HG03025 (cell line): ENCODE data around the gene ACP4.
A peak's percentile ranks its signal among the peaks of the same experiment; 100 is the strongest.

Source experiments
- ATAC-seq: cut with Tn5 transposase; IDR thresholded peaks from one replicate; pipeline ENCODE4 v1.9.1; 2021; ENCODE audit warnings: mild to moderate bottlenecking, moderate library complexity; ENCODE audit not compliant: unreplicated experiment, low FRiP score

ACP4 gene

DNA sequence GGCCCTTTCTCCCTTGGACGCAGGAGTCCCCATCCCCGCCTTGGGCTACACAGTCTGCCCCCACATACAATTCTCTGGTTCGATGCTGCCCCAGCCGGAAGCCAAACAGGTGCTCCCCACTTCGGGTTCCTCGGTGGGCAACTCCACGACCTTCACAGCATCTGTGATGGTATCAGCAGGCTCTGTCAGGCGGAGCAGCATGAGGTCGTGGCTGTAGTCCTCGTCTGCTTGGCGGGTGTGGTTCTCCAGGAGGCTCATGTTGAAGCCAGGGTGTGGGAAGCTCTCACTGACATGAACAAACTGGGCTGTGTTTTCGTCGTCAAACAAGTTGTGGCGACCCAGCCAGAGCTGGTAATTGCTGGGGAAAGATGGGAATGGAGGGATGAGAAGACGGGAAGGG is 29.9 kb downstream of the ACP4 start:
- ATAC-seq, result no peak

GRCh38 chr19:50820549-50821247 is 30.5 kb downstream of the ACP4 start:
- no peak for ATAC-seq

DNA sequence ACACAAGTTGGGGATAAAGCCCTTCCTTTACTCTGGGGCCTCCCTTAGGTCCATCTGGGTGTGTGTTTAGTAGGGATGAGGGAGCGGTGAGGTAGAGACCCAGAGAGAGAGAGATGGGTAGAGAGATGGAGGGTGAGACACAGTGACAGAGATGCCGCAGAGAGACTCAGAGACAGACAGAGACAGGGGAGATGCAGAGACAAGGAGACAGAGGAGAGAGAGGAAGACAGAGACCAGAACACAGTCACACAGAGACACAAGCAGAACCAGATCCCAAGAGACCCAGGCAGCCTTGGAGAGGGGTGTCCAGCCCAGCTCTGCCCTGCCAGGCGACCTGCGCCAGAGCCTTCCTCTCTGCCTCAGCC is 31.0 kb downstream of the ACP4 start:
- no peak for ATAC-seq

DNA sequence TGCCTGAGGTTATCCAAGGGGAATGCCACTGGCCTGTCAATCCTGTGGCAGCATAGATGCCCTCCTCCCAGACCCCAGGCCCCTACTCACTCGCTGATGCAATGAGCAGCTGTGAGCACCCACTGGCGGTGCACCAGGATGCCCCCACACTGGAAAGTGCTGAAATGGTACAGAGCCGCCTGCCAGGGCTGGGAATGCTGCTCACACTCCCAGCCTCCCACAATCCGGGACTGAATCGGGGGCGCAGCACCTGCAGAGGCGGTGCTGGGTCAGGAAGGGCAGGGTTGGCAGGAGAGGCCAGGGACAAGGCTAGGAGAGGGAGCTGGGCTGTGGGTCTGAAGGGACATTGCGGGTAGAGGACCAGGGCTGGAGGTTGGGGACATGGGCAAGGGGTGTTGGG is 31.4 kb downstream of the ACP4 start:
- ATAC-seq, result no peak

DNA sequence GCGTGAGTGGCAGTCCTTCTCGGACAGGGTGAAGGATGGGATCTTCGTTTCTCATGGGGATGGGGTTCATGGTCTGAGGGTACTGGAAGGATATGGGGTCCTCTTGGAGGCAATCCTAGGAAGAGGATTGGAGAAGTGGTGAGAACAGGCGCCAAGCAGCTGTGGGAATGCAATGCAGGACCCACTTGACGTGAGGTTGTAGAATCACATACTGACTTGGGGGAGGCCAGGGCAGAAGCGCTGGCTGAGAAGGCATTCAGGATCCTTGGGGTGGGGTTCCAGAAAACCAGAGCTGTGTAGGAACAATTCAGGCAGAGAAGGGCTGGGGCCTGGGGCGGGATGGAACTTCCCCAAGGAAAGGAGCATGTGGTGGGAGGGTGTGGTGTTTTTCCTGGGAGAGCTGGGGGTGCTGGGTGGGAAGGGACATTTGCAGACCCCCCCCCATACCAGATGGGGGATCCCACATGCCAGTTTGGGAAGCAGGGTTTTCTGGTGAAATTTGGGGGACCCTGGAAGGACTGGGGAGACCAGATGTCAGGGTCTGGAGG is 32.5 kb downstream of the ACP4 start:
- no peak for ATAC-seq

- no peak for ATAC-seq
Observed at GRCh38 chr19:50823389-50824042, 33.3 kb downstream of the ACP4 start, which contains the start of gene KLK1. KLK1 (minus strand) TSS chr19:50823787; CDS start chr19:50823748, 39 bp downstream.

DNA sequence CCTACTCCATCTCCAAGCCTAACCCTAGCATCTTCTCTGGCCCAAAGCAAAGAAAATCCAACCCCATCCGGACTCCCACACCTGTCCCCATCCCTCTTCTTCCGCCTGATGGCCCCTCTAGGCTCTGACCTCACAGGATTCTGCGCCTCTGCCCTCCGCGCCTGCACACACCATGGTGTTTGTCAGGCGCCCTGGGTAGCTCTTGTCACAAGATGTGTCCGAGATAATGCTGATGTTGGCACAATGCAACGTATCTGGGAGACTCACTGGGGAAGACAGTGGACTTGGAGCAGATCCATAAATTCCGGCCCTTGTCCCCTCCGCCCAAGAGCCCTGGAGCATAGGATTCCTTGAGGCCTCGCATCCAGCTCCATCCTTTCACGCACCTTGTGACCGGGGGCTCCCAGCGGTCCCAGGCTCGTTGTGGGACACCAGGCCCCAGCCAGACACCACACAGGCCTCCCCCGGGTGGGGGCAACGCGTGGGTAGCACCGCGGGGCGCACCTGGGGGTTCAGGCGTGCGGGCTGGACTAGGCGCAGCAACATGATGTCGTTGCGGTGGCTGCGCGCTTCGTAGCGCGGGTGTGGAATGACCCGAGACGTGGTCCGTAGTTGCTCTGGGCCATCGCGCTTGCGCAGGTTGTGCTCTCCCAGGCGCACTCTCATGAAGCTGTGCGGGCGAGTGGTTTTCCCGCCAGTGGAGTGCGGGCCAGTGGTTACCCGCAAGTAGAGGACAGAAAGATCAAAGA is 36.5 kb downstream of the ACP4 start:
- no peak for ATAC-seq

GRCh38 chr19:50827476-50827875 is 37.3 kb downstream of the ACP4 start:
- no peak for ATAC-seq

GRCh38 chr19:50829801-50830200 is 39.6 kb downstream of the ACP4 start:
- ATAC-seq, result no peak

- no peak for ATAC-seq
Observed at GRCh38 chr19:50830266-50831025, 40.2 kb downstream of the ACP4 start.

GRCh38 chr19:50831026-50831396 is 40.8 kb downstream of the ACP4 start:
- no peak for ATAC-seq

- ATAC-seq, result no peak
Observed at GRCh38 chr19:50832666-50833065, 42.5 kb downstream of the ACP4 start.

DNA sequence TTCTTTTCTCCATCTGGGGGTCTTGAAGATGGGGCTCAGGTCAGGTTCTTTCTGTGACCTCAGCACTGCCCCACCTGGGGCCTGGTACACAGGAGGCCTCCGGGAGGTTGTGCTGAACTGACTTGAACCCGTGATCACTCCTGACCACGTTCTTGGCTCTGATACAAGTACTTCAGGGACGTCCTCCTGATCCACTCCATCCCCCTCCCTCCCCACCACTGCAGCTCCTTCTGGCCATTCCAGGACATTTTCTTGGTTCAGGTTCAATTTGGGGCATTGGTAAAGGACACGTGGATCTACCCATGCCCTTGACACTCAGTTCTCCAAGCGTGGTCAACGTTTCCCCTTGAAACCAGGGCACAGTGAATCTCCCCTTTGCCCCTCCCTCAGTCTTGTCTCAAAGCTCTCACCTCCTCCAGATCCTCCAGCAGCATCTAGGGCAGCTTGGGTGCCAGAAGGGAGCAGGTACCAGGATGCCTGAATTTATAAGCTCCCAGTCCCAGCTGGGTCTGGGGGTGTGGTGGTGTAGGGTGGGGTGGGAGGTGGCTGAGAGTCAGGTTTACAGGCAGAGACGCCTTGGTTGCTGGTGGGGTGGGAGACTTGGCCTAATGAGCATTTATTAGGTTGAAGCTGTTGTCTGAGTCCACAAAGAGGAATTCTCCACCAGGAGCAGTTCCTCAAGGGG is 43.0 kb downstream of the ACP4 start, which contains the start of gene KLK15:
KLK15 (minus strand) TSS at position 458 of the 685 bp plus-strand sequence. CDS start 2,082 bp downstream, outside the sequence.
- no peak for ATAC-seq

DNA sequence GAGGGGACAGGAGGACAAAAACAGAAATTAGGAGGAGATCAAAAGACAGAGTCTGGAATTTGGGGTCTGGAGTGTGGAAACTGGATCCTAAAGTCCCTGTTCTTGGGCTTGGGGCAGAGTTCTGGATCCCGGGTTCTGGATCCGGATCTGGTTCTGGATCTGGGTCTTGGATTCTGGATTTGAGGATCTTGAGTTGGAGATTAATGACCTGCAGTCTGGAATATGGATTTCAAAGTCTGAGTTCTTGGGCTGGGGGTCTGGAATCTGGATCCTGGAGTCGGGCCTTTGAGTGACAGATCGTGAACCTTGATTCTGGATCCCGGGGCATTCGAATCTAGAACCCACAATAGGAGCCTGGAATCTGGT is 43.6 kb downstream of the ACP4 start:
- no peak for ATAC-seq

DNA sequence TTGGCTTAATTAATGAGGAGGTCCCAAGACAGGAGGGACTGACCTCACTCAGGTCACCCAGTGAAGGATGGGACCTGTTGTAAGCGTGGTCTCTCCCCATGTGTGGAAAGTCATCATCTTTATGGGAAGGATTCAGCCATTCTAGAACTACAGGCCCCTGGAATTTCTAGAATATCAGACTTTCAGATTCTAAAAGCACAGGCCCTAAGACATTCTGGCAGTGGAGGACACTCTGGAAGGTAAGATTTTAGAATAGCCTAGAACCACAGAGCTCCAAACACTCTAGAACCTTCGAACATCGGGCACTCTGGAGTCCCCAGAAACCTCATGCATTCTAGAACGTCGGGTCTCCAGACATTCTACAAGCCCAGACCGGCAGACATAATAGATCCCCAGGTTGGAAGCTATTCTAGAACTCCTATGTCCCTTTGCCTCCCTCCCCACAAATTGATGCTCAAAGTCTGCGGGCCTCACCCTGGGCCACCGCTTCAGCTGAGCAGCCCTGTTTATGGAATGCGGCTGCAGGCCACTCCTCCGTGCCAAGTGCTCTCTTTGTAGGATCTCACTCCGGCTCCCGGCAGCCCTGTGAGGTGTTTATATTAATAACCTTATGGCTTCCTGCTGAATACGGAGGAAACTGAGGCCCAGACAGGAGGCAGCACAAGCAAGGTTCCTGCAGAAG is 45.0 kb downstream of the ACP4 start:
- ATAC-seq, result no peak

DNA sequence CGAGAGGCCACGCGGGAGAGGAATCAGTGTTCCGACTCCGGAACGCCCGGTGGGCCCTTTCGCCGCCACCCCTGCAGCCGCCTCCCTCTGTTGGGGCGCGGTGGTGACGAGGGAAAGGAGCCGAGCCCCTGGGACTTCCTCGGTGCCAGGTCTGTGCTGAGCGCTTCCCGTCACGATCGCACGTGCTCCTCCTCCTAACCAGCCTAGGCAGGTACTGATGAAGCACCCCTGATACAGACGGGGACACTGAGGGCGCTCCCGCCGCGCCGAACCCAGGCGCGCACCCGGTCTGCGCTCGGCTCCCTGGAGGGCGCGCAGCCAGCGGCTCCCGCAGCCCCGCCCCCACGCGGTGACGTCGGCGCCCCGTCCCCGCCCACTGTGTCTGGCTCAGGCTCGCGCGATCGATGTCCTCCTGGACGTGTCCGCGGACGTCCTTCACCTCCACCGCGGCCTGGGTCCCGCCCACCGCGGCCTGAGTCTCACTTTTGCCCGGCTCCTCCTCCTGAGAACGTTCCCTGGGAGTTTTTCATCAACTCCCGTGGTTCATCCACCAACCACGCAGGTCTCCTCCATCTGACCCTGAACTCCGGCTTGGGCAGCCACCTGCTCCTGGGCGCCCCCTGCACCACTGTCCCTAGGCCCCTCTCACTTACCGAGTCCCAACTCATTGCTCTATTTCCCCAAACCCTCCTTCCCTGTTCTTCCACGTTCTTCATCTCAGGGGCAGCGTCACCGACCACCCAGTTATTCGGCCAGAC is 45.7 kb downstream of the ACP4 start:
- ATAC-seq, result peak; percentile 53

GRCh38 chr19:50836543-50837195 is 46.5 kb downstream of the ACP4 start:
- no peak for ATAC-seq

- no peak for ATAC-seq
Observed at GRCh38 chr19:50837300-50837699, 47.1 kb downstream of the ACP4 start.
